ENCODE measurements around the gene C19orf67. TPM values are rescaled to one million over a fixed set of nuclear protein-coding genes. Genes with fewer than 3 reads are reported as not detected.

C19orf67 gene
- total and polyA plus RNA-seq, 2 donors (not counting 1 experiment from before 2014, with no cell fraction given): 1.2 TPM; not detected in 1

GRCh38 chr19:14080887-14081796 is 4.4 kb downstream of the C19orf67 start:
- Histone ChIP-seq H3K9me3 (ENCODE audit: control extremely low read depth in 1 of 3, control insufficient read depth in 2 of 3, insufficient read depth in 1 of 3, low read length in 2 of 3) (no peaks in the 10 kb centered on the region), H2AFZ (ENCODE audit: insufficient read depth, low read depth, low read length, poor library complexity, severe bottlenecking) (peak overlapping the region; percentile 91), H3K4me1 (ENCODE audit: control insufficient read depth in 2 of 2, insufficient read depth in 2 of 2, low read length in 2 of 2) (peaks cover 14 to 18% of the 10 kb centered on the region in 2 donors), H3K36me3 (replicated peaks in 1 of 2; ENCODE audit: control extremely low read depth in 1 of 2, control insufficient read depth in 1 of 2, extremely low read depth in 1 of 2, insufficient read depth in 2 of 2, low read length in 1 of 2) (no peaks in the 10 kb centered on the region), H3K4me2 (replicated peaks; ENCODE audit: low read depth, low read length, poor library complexity, severe bottlenecking) (peak overlapping the region; percentile 99), H4K20me1 (ENCODE audit: control insufficient read depth, insufficient read depth, low read length, poor library complexity, severe bottlenecking) (no peaks in the 10 kb centered on the region), H3K9ac (ENCODE audit: low read length) (peak overlapping the region; percentile 89), H3K27ac (ENCODE audit: low read length in 2 of 2) (peak overlapping the region; percentile 72 to 89), H3K4me3 (ENCODE audit: control extremely low read depth in 1 of 5, extremely low read depth in 1 of 5, insufficient read depth in 1 of 5, low read depth in 2 of 5, low read length in 4 of 5) (peak overlapping the region; percentile 65 to 89 (median 77)), H3K27me3 (replicated peaks in 1 of 4; ENCODE audit: control extremely low read depth in 1 of 4, control insufficient read depth in 3 of 4, insufficient read depth in 4 of 4, low read length in 3 of 4) (no peaks in the 10 kb centered on the region), H3K79me2 (ENCODE audit: control insufficient read depth, insufficient read depth, low read length) (peaks cover 4% of the 10 kb centered on the region)
- Mint-ChIP-seq H3K27ac (peak overlapping the region; percentile 96), H3K27me3 (no peaks in the 10 kb centered on the region), H3K4me3 (peak overlapping the region; percentile 96), H3K9me3 (ENCODE audit: insufficient read depth) (no peaks in the 10 kb centered on the region), H3K4me1 (peaks cover 12% of the 10 kb centered on the region)
- ChIA-PET POLR2A (interaction anchor here (0.5 to 1.4 kb wide), 6 partner anchors 10 to 935 kb away, joined by 3 to 5 read pairs (median 4); partner anchors contain the start of genes IL27RA and RFX1), CTCF (interaction anchor here (0.8 to 4.2 kb wide), 10 partner anchors 9 to 333 kb away, joined by 3 to 22 read pairs (median 4); partner anchors contain the start of genes ASF1B and MISP3)
- ATAC-seq (ENCODE audit: low read depth) (peak; percentile 91), DNase-seq (peak; percentile 99)
- WGBS (ENCODE audit: insufficient coverage): under 1% methylated on average over 47 of the region's 50 CpGs
- intact Hi-C loops (cut with micrococcal nuclease): loop anchor here (1.0 to 5.0 kb wide), 7 partner anchors 8 to 336 kb away; partner anchors contain the start of genes ASF1B, BRME1, CC2D1A and DDX39A
- TF ChIP-seq EZH2 (IDR thresholded peaks at IDR 0.05; ENCODE audit: borderline replicate concordance, insufficient read depth, low read depth, low read length, poor library complexity, severe bottlenecking): no peak
- no peak for TF ChIP-seq CTCF (IDR thresholded peaks at IDR 0.05)

Measured in B cell (primary cell).